ENCODE data around the gene NCR2. TPM values are rescaled to one million over a fixed set of nuclear protein-coding genes. Genes with fewer than 3 reads are reported as not detected.

Gene NCR2
- total RNA-seq, 1 donor from 2014 or later, result not detected

GRCh38 chr6:41346441-41346840, 11.0 kb downstream of the NCR2 start:
- Histone ChIP-seq H3K4me3 (no peak overlapping the region), H3K9me3 (no peaks in the 10 kb centered on the region), H3K27ac (no peak overlapping the region), H3K4me1 (no peaks in the 10 kb centered on the region), H3K27me3 (no peaks in the 10 kb centered on the region), H3K36me3 (no peaks in the 10 kb centered on the region)
- TF ChIP-seq CTCF (IDR thresholded peaks at IDR 0.05), result no peak
- no peak for DNase-seq (ENCODE audit: low spot score in 2 of 2)
- intact Hi-C loops (cut with DNase I), result no loop called here

- H3K36me3 ChIP-seq, result no peaks in the 10 kb centered on the region
- TF ChIP-seq CTCF (IDR thresholded peaks at IDR 0.05), result no peak
- no peak overlapping the region for H3K4me3 ChIP-seq
- H3K27ac ChIP-seq, result no peak overlapping the region
- no peaks in the 10 kb centered on the region for H3K27me3 ChIP-seq
- DNase-seq (ENCODE audit: low spot score in 2 of 2), result peak in 1 of 2 donors; percentile 21
- H3K9me3 ChIP-seq, result no peaks in the 10 kb centered on the region
- intact Hi-C loops (cut with DNase I), result no loop called here
- no peaks in the 10 kb centered on the region for H3K4me1 ChIP-seq
Measured at GRCh38 chr6:41347378-41348050, 12.1 kb downstream of the NCR2 start.

- H3K36me3 ChIP-seq, result no peaks in the 10 kb centered on the region
- TF ChIP-seq CTCF (IDR thresholded peaks at IDR 0.05), result no peak
- no peak overlapping the region for H3K27ac ChIP-seq
- H3K4me3 ChIP-seq, result no peak overlapping the region
- no peaks in the 10 kb centered on the region for H3K4me1 ChIP-seq
- no peak for DNase-seq (ENCODE audit: low spot score in 2 of 2)
- H3K9me3 ChIP-seq, result no peaks in the 10 kb centered on the region
- no peaks in the 10 kb centered on the region for H3K27me3 ChIP-seq
- intact Hi-C loops (cut with DNase I), result no loop called here
Measured at GRCh38 chr6:41348934-41349333, 13.5 kb downstream of the NCR2 start.

GRCh38 chr6:41352396-41352795, 17.0 kb downstream of the NCR2 start:
- intact Hi-C loops (cut with DNase I), result no loop called here

GRCh38 chr6:41352907-41353306, 17.5 kb downstream of the NCR2 start:
- H3K9me3 ChIP-seq, result no peaks in the 10 kb centered on the region
- H3K4me1 ChIP-seq, result no peaks in the 10 kb centered on the region
- no peak overlapping the region for H3K27ac ChIP-seq
- H3K36me3 ChIP-seq, result no peaks in the 10 kb centered on the region
- TF ChIP-seq CTCF (IDR thresholded peaks at IDR 0.05), result no peak
- intact Hi-C loops (cut with DNase I), result no loop called here
- no peaks in the 10 kb centered on the region for H3K27me3 ChIP-seq
- no peak for DNase-seq (ENCODE audit: low spot score in 2 of 2)
- no peak overlapping the region for H3K4me3 ChIP-seq

More at GRCh38 chr6:41352396-41352795, 17.0 kb downstream of the NCR2 start:
- Histone ChIP-seq H3K27ac (no peak overlapping the region), H3K9me3 (no peaks in the 10 kb centered on the region), H3K4me3 (no peak overlapping the region), H3K36me3 (no peaks in the 10 kb centered on the region), H3K27me3 (no peaks in the 10 kb centered on the region), H3K4me1 (no peaks in the 10 kb centered on the region)
- no peak for TF ChIP-seq CTCF (IDR thresholded peaks at IDR 0.05)
- peak in 1 of 2 donors; percentile 21 for DNase-seq (ENCODE audit: low spot score in 2 of 2)

- intact Hi-C loops (cut with DNase I), result no loop called here
- H3K9me3 ChIP-seq, result no peaks in the 10 kb centered on the region
- no peak for TF ChIP-seq CTCF (IDR thresholded peaks at IDR 0.05)
- no peaks in the 10 kb centered on the region for H3K27me3 ChIP-seq
- H3K4me3 ChIP-seq, result no peak overlapping the region
- no peaks in the 10 kb centered on the region for H3K36me3 ChIP-seq
- DNase-seq (ENCODE audit: low spot score in 2 of 2), result no peak
- no peaks in the 10 kb centered on the region for H3K4me1 ChIP-seq
- H3K27ac ChIP-seq, result no peak overlapping the region
Measured at GRCh38 chr6:41353333-41353732, 17.9 kb downstream of the NCR2 start.
